Measurements from ENCODE around the gene TLL2. TPM values are rescaled to one million over a fixed set of nuclear protein-coding genes. Genes with fewer than 3 reads are reported as not detected.

The TLL2 gene
- total and polyA plus RNA-seq, 2 donors (not counting 3 experiments of a cell fraction or from before 2014, with no cell fraction given), result 0.03 to 0.20 TPM

DNA sequence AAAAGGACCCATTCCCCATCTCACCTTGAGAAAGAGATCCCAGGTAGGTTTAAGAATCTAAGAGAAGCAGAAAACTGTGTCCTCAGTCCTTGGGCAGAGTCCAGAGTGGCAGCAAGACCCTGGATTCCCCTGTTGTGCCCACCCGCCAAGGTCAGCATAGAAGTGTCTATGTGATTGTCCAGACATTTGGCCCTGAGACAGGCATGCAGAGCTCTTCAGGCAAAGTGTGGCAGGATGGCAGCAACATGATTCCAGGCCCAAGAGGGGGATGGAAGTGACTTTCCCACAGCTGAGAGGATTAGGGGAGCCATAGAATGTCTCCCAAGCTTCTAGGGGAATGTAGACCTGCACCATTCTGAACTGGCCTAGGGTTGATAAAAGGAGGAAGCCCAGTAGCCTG lies 115.8 kb downstream of the TLL2 start:
- H3K27me3 ChIP-seq (ENCODE audit: control insufficient read depth in 2 of 2, insufficient read depth in 2 of 2, low read length in 2 of 2), result peaks cover 2 to 11% of the 10 kb centered on the region in 2 experiments
- no TSS peak for BruUV-seq (replicated peaks)
- ChIA-PET POLR2A (no interaction called here), CTCF (no interaction called here)
- no peak for TF ChIP-seq GATA2 (IDR thresholded peaks at IDR 0.05; ENCODE audit: insufficient read depth, insufficient read length, low read depth, low read length)
- TF ChIP-seq POLR2AphosphoS5 (IDR thresholded peaks at IDR 0.05; ENCODE audit: insufficient read depth, low read depth, low read length), result no peak
- TF ChIP-seq FOS (IDR thresholded peaks at IDR 0.05; ENCODE audit: borderline replicate concordance, insufficient read depth, low read length), result no peak
- TF ChIP-seq EZH2 (IDR thresholded peaks at IDR 0.05; ENCODE audit: borderline replicate concordance, low read depth, low read length, severe bottlenecking), result no peak
- TF ChIP-seq, protein P1, sequence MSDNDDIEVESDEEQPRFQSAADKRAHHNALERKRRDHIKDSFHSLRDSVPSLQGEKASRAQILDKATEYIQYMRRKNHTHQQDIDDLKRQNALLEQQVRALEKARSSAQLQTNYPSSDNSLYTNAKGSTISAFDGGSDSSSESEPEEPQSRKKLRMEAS (IDR thresholded peaks at IDR 0.05; ENCODE audit: insufficient read depth, insufficient read length), result no peak
- no peak for TF ChIP-seq JUN (IDR thresholded peaks at IDR 0.05; ENCODE audit: borderline replicate concordance, insufficient read depth, insufficient read length, low read depth)
- TF ChIP-seq CTCF (IDR thresholded peaks at IDR 0.05; ENCODE audit: extremely low read depth in 1 of 2, insufficient read depth in 1 of 2, low read depth in 1 of 2, low read length in 2 of 2), result no peak
- no peaks in the 10 kb centered on the region for H3K79me2 ChIP-seq (ENCODE audit: control insufficient read depth, insufficient read depth, low read length)
- no peak for FAIRE-seq
- no peaks in the 10 kb centered on the region for H3K9me3 ChIP-seq (replicated peaks; ENCODE audit: control insufficient read depth, insufficient read depth, low read length)
- H3K9me1 ChIP-seq (replicated peaks; ENCODE audit: control insufficient read depth, extremely low read depth, insufficient read depth, low read length), result no peaks in the 10 kb centered on the region
- no peak overlapping the region for H3K4me3 ChIP-seq (replicated peaks in 1 of 3; ENCODE audit: insufficient read depth in 1 of 3, low read depth in 1 of 3, low read length in 3 of 3)
- H3K9ac ChIP-seq (replicated peaks; ENCODE audit: extremely low read depth, insufficient read depth, low read length), result no peak overlapping the region
- no peak overlapping the region for H2AFZ ChIP-seq (ENCODE audit: low read depth, low read length)
- H3K4me1 ChIP-seq (ENCODE audit: control insufficient read depth, extremely low read depth, insufficient read depth, low read length), result no peaks in the 10 kb centered on the region
- H3K4me2 ChIP-seq (ENCODE audit: insufficient read depth, low read length), result no peak overlapping the region
- H4K20me1 ChIP-seq (replicated peaks; ENCODE audit: control insufficient read depth, extremely low read depth, insufficient read depth, low read length), result no peaks in the 10 kb centered on the region
- intact Hi-C loops (cut with micrococcal nuclease) (loop anchor here (2.0 to 5.0 kb wide), 3 partner anchors 159 to 344 kb away; no protein-coding TSS in a partner anchor), dilution Hi-C loops (cut with MboI; ENCODE audit: extremely low pct_ligation_motif_present, low sequenced_read_pairs) (no loop called here)
- H3K27ac ChIP-seq (ENCODE audit: insufficient read depth, low read depth, low read length), result no peak overlapping the region
- H3K36me3 ChIP-seq (ENCODE audit: control insufficient read depth in 2 of 2, extremely low read depth in 1 of 2, insufficient read depth in 2 of 2, low read length in 2 of 2), result no peaks in the 10 kb centered on the region
- no peak for DNase-seq (ENCODE audit: low read depth, low spot score)
